ENCODE measurements around the gene MIPOL1. TPM values are rescaled to one million over a fixed set of nuclear protein-coding genes. Genes with fewer than 3 reads are reported as not detected.

Gene MIPOL1
- total and polyA plus RNA-seq, 2 experiments from 2014 or later, result 5.7 to 5.9 TPM

DNA sequence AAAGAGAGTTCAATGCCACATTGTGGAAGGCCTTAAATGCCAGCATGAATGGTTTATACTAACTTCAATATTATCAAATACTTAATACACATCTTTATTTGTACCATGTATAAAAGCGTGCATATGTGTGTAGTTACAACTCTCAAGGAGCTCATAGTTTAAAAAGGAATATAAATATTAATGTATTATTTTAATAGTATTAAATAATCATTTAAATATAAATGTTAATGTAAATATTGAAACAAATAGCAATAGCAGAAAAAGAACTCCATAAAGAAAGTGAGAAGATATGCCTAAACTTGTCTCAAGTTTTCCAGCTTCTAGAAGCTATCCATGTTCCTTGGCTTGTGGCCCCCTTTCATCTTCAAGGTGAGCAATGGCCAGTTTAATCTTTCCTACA lies 215.3 kb downstream of the MIPOL1 start:
- Histone ChIP-seq H3K9me3 (ENCODE audit: low read depth) (no peaks in the 10 kb centered on the region), H3K9ac (no peak overlapping the region), H2AFZ (no peak overlapping the region), H3K4me1 (ENCODE audit: insufficient read depth) (no peaks in the 10 kb centered on the region), H3K36me3 (ENCODE audit: low read depth) (no peaks in the 10 kb centered on the region), H3K9me2 (ENCODE audit: insufficient read depth) (no peaks in the 10 kb centered on the region), H4K20me1 (ENCODE audit: insufficient read depth) (no peaks in the 10 kb centered on the region), H3K79me2 (ENCODE audit: insufficient read depth) (no peaks in the 10 kb centered on the region), H3K4me2 (ENCODE audit: unreplicated experiment) (no peak overlapping the region), H3K27ac (no peak overlapping the region), H3F3A (ENCODE audit: insufficient read depth) (no peaks in the 10 kb centered on the region), H3K4me3 (no peak overlapping the region), H3K27me3 (replicated peaks; ENCODE audit: insufficient read depth) (no peaks in the 10 kb centered on the region)
- DNase-seq, result no peak
- TF ChIP-seq EZH2 (IDR thresholded peaks at IDR 0.05; ENCODE audit: insufficient read depth, poor library complexity, severe bottlenecking) (no peak), EZH2phosphoT487 (IDR thresholded peaks at IDR 0.05; ENCODE audit: insufficient read depth, low read depth) (no peak)
- WGBS, 2 experiments (ENCODE audit: low coverage in 1 of 2, low lambda C conversion rate in 2 of 2, missing lambda C conversion rate in 2 of 2), result 96 to 100% methylated on average over 1 of the region's 1 CpG
- in situ Hi-C loops (cut with MboI), result no loop called here

DNA sequence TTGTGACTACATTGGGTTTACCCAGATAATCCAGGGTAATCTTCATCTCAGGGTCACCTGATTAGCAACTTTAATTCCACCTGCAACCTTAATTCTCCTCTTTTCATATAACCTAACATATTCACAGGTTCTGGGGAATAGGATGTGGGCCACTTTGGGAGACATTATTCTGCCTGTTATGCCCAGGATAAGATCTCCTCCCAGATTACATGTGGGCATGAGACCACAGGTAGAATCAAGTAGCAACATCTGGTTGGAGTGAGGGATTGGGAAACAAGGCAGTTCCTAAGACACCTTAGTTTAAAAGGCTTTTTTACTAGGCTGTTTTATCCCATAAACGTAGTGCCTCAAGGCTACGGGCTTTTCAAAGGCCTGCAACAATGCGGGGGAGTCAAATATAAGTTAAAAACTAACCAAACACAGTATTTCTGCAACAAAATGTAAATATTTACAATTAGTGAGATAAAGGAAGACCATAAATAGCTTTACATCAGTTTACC lies 215.8 kb downstream of the MIPOL1 start:
- no peaks in the 10 kb centered on the region for H4K20me1 ChIP-seq (ENCODE audit: insufficient read depth)
- TF ChIP-seq EZH2phosphoT487 (IDR thresholded peaks at IDR 0.05; ENCODE audit: insufficient read depth, low read depth) (no peak), EZH2 (IDR thresholded peaks at IDR 0.05; ENCODE audit: insufficient read depth, poor library complexity, severe bottlenecking) (no peak)
- H3F3A ChIP-seq (ENCODE audit: insufficient read depth), result no peaks in the 10 kb centered on the region
- H3K9me2 ChIP-seq (ENCODE audit: insufficient read depth), result no peaks in the 10 kb centered on the region
- H3K9me3 ChIP-seq (ENCODE audit: low read depth), result no peaks in the 10 kb centered on the region
- no peak overlapping the region for H3K27ac ChIP-seq
- no peak overlapping the region for H3K9ac ChIP-seq
- no peak overlapping the region for H3K4me2 ChIP-seq (ENCODE audit: unreplicated experiment)
- H3K4me1 ChIP-seq (ENCODE audit: insufficient read depth), result no peaks in the 10 kb centered on the region
- H3K27me3 ChIP-seq (replicated peaks; ENCODE audit: insufficient read depth), result no peaks in the 10 kb centered on the region
- no peak overlapping the region for H3K4me3 ChIP-seq
- no peak overlapping the region for H2AFZ ChIP-seq
- no peak for DNase-seq
- in situ Hi-C loops (cut with MboI), result no loop called here
- WGBS, 2 experiments (ENCODE audit: low coverage in 1 of 2, low lambda C conversion rate in 2 of 2, missing lambda C conversion rate in 2 of 2), result 93 to 95% methylated on average over 3 of the region's 3 CpGs
- H3K36me3 ChIP-seq (ENCODE audit: low read depth), result no peaks in the 10 kb centered on the region
- no peaks in the 10 kb centered on the region for H3K79me2 ChIP-seq (ENCODE audit: insufficient read depth)

- Histone ChIP-seq H3K27me3 (replicated peaks; ENCODE audit: insufficient read depth) (no peaks in the 10 kb centered on the region), H2AFZ (no peak overlapping the region), H3K4me2 (ENCODE audit: unreplicated experiment) (no peak overlapping the region), H3K36me3 (ENCODE audit: low read depth) (no peaks in the 10 kb centered on the region), H3K4me1 (ENCODE audit: insufficient read depth) (no peaks in the 10 kb centered on the region), H3K79me2 (ENCODE audit: insufficient read depth) (no peaks in the 10 kb centered on the region), H4K20me1 (ENCODE audit: insufficient read depth) (no peaks in the 10 kb centered on the region), H3F3A (ENCODE audit: insufficient read depth) (no peaks in the 10 kb centered on the region), H3K9ac (no peak overlapping the region), H3K9me3 (ENCODE audit: low read depth) (no peaks in the 10 kb centered on the region), H3K4me3 (no peak overlapping the region), H3K27ac (no peak overlapping the region), H3K9me2 (ENCODE audit: insufficient read depth) (no peaks in the 10 kb centered on the region)
- 98% methylated on average over 2 of the region's 2 CpGs for WGBS, 2 experiments (ENCODE audit: low coverage in 1 of 2, low lambda C conversion rate in 2 of 2, missing lambda C conversion rate in 2 of 2)
- DNase-seq, result no peak
- no peak for TF ChIP-seq EZH2 (IDR thresholded peaks at IDR 0.05; ENCODE audit: insufficient read depth, poor library complexity, severe bottlenecking)
- no peak for TF ChIP-seq EZH2phosphoT487 (IDR thresholded peaks at IDR 0.05; ENCODE audit: insufficient read depth, low read depth)
- in situ Hi-C loops (cut with MboI), result no loop called here
Measured at GRCh38 chr14:37416264-37416663, 218.5 kb downstream of the MIPOL1 start.

GRCh38 chr14:37417151-37417550 lies 219.4 kb downstream of the MIPOL1 start:
- no peak overlapping the region for H3K9ac ChIP-seq
- DNase-seq, result no peak
- H2AFZ ChIP-seq, result no peak overlapping the region
- no peaks in the 10 kb centered on the region for H4K20me1 ChIP-seq (ENCODE audit: insufficient read depth)
- no peak overlapping the region for H3K27ac ChIP-seq
- H3K9me2 ChIP-seq (ENCODE audit: insufficient read depth), result no peaks in the 10 kb centered on the region
- H3K4me1 ChIP-seq (ENCODE audit: insufficient read depth), result no peaks in the 10 kb centered on the region
- in situ Hi-C loops (cut with MboI), result no loop called here
- no peaks in the 10 kb centered on the region for H3F3A ChIP-seq (ENCODE audit: insufficient read depth)
- no peak for TF ChIP-seq EZH2phosphoT487 (IDR thresholded peaks at IDR 0.05; ENCODE audit: insufficient read depth, low read depth)
- TF ChIP-seq EZH2 (IDR thresholded peaks at IDR 0.05; ENCODE audit: insufficient read depth, poor library complexity, severe bottlenecking), result no peak
- no peaks in the 10 kb centered on the region for H3K79me2 ChIP-seq (ENCODE audit: insufficient read depth)
- H3K27me3 ChIP-seq (replicated peaks; ENCODE audit: insufficient read depth), result no peaks in the 10 kb centered on the region
- no peaks in the 10 kb centered on the region for H3K36me3 ChIP-seq (ENCODE audit: low read depth)
- 79 to 98% methylated on average over 1 of the region's 1 CpG for WGBS, 2 experiments (ENCODE audit: low coverage in 1 of 2, low lambda C conversion rate in 2 of 2, missing lambda C conversion rate in 2 of 2)
- H3K4me2 ChIP-seq (ENCODE audit: unreplicated experiment), result no peak overlapping the region
- no peak overlapping the region for H3K4me3 ChIP-seq
- H3K9me3 ChIP-seq (ENCODE audit: low read depth), result no peaks in the 10 kb centered on the region

- no peak overlapping the region for H3K4me3 ChIP-seq
- no peaks in the 10 kb centered on the region for H3K9me3 ChIP-seq (ENCODE audit: low read depth)
- H3K27ac ChIP-seq, result no peak overlapping the region
- H3K4me2 ChIP-seq (ENCODE audit: unreplicated experiment), result no peak overlapping the region
- H3F3A ChIP-seq (ENCODE audit: insufficient read depth), result no peaks in the 10 kb centered on the region
- H3K9ac ChIP-seq, result no peak overlapping the region
- in situ Hi-C loops (cut with MboI), result no loop called here
- no peak overlapping the region for H2AFZ ChIP-seq
- H3K9me2 ChIP-seq (ENCODE audit: insufficient read depth), result no peaks in the 10 kb centered on the region
- H3K36me3 ChIP-seq (ENCODE audit: low read depth), result no peaks in the 10 kb centered on the region
- no peak for TF ChIP-seq EZH2phosphoT487 (IDR thresholded peaks at IDR 0.05; ENCODE audit: insufficient read depth, low read depth)
- TF ChIP-seq EZH2 (IDR thresholded peaks at IDR 0.05; ENCODE audit: insufficient read depth, poor library complexity, severe bottlenecking), result no peak
- H3K27me3 ChIP-seq (replicated peaks; ENCODE audit: insufficient read depth), result no peaks in the 10 kb centered on the region
- no peaks in the 10 kb centered on the region for H3K79me2 ChIP-seq (ENCODE audit: insufficient read depth)
- no peak for DNase-seq
- 84 to 91% methylated on average over 1 of the region's 1 CpG for WGBS, 2 experiments (ENCODE audit: low coverage in 1 of 2, low lambda C conversion rate in 2 of 2, missing lambda C conversion rate in 2 of 2)
- no peaks in the 10 kb centered on the region for H4K20me1 ChIP-seq (ENCODE audit: insufficient read depth)
- H3K4me1 ChIP-seq (ENCODE audit: insufficient read depth), result no peaks in the 10 kb centered on the region
Measured at GRCh38 chr14:37417833-37418232, 220.1 kb downstream of the MIPOL1 start.
